ENCODE measurements around the gene ENGASE.

DNA sequence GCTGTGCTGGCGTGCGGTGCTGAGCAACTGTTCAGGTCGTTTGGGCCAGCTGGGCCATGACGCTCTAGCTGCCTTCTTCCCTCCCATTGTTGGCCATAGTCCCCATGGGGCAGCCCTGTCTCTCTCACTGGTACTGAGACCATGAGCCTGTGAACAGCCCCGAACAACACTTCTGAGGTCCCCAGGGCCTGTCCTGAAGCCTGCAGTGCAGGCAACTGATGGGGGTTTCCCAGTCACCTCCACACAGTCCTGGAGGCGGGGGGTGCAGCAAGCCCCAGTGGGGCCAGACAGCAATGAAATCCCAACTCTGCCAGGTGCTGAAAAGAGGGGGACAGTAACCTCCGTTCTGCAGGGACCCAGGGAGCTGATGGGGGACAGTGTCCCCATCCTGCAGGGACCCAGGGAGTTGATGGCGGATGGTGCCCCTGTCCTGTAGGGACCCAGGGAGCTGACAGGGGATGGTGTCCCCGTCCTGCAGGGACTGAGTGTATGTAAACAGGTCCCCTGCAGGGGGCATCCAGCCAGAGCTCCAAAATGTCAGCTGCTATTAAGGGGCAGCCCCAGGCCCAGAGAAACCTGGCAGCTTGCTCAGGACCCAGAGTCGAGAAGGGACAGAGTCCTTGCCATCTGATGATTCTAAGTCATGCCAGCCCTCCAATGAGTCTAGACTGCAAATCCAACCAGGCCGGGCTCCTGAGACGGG, 30.4 kb downstream of the ENGASE start:
- TF ChIP-seq CTCF (IDR thresholded peaks at IDR 0.05) = no peak
- TF ChIP-seq POLR2A (IDR thresholded peaks at IDR 0.05) = no peak
- no peak for TF ChIP-seq EP300 (IDR thresholded peaks at IDR 0.05)

Data from tibial nerve (tissue), 4 donors.